ENCODE measurements around the gene KAT6B. TPM values are rescaled to one million over a fixed set of nuclear protein-coding genes. Genes with fewer than 3 reads are reported as not detected.

KAT6B gene
- total and polyA plus RNA-seq, 4 experiments from 2014 or later: 10.9 to 63.9 (median 52.4) TPM

GRCh38 chr10:74823791-74824183, 2.6 kb upstream of the KAT6B start:
- CTCF ChIA-PET (ENCODE audit: partially characterized antibody): interaction anchor here (0.6 to 1.4 kb wide), 3 partner anchors 86 to 580 kb away, joined by 3 to 5 read pairs (median 5); partner anchors contain the start of gene COMTD1
- Histone ChIP-seq H3K9me3 (ENCODE audit: control insufficient read depth in 1 of 2, low read length in 2 of 2) (no peaks in the 10 kb centered on the region), H3K36me3 (ENCODE audit: insufficient read depth, low read length) (no peaks in the 10 kb centered on the region), H3K4me3 (ENCODE audit: low read length in 2 of 2) (no peak overlapping the region), H3K27me3 (ENCODE audit: insufficient read depth, low read length) (no peaks in the 10 kb centered on the region), H3K27ac (ENCODE audit: low read depth, low read length) (peak overlapping the region; percentile 61), H3K4me1 (ENCODE audit: insufficient read depth, low read length) (peaks cover 49% of the 10 kb centered on the region)
- no peaks in the 10 kb centered on the region for H3K27me3 Mint-ChIP-seq
- peaks cover 44 to 62% (median 48%) of the 10 kb centered on the region in 4 donors for H3K4me1 Mint-ChIP-seq
- intact Hi-C loops (cut with micrococcal nuclease): loop anchor here (10.0 kb wide), 2 partner anchors 399 to 1039 kb away; partner anchors contain the start of genes CHCHD1 and ZSWIM8
- peaks cover 0 to 5% (median 0%) of the 10 kb centered on the region in 8 donors for H3K9me3 Mint-ChIP-seq
- no peak for DNase-seq
- peak overlapping the region; percentile 69 to 92 (median 85) for H3K27ac Mint-ChIP-seq
- peak overlapping the region; percentile 68 to 89 (median 84) for H3K4me3 Mint-ChIP-seq
- POLR2A ChIA-PET (ENCODE audit: partially characterized antibody): interaction anchor here (1.0 to 6.0 kb wide), 4 partner anchors 85 to 387 kb away, joined by 3 to 58 read pairs (median 5); partner anchors contain the start of gene VDAC2
- H3K36me3 Mint-ChIP-seq: peaks cover 0 to 6% of the 10 kb centered on the region in 2 donors

GRCh38 chr10:74824184-74824899, 2.1 kb upstream of the KAT6B start:
- Histone ChIP-seq H3K27ac (ENCODE audit: low read depth, low read length) (peak overlapping the region; percentile 61), H3K4me3 (ENCODE audit: low read length in 2 of 2) (peak overlapping the region; percentile 50 to 90), H3K4me1 (ENCODE audit: insufficient read depth, low read length) (peaks cover 49% of the 10 kb centered on the region), H3K27me3 (ENCODE audit: insufficient read depth, low read length) (no peaks in the 10 kb centered on the region), H3K9me3 (ENCODE audit: control insufficient read depth in 1 of 2, low read length in 2 of 2) (no peaks in the 10 kb centered on the region), H3K36me3 (ENCODE audit: insufficient read depth, low read length) (no peaks in the 10 kb centered on the region)
- H3K27me3 Mint-ChIP-seq: no peaks in the 10 kb centered on the region
- intact Hi-C loops (cut with micrococcal nuclease): loop anchor here (10.0 kb wide), 2 partner anchors 400 to 1040 kb away; partner anchors contain the start of genes CHCHD1 and ZSWIM8
- DNase-seq: peak; percentile 32 to 54 (median 39)
- peaks cover 0 to 5% (median 0%) of the 10 kb centered on the region in 8 donors for H3K9me3 Mint-ChIP-seq
- peak overlapping the region; percentile 68 to 89 (median 84) for H3K4me3 Mint-ChIP-seq
- POLR2A ChIA-PET (ENCODE audit: partially characterized antibody): interaction anchor here (0.6 to 6.0 kb wide), 13 partner anchors 74 to 868 kb away, joined by 3 to 58 read pairs (median 3); partner anchors contain the start of genes SAMD8 and VDAC2
- CTCF ChIA-PET (ENCODE audit: partially characterized antibody): interaction anchor here (0.6 to 1.4 kb wide), 6 partner anchors 13 to 580 kb away, joined by 3 to 5 read pairs (median 4); partner anchors contain the start of gene COMTD1
- peaks cover 49 to 68% (median 53%) of the 10 kb centered on the region in 4 donors for H3K4me1 Mint-ChIP-seq
- H3K36me3 Mint-ChIP-seq: peaks cover 0 to 6% of the 10 kb centered on the region in 2 donors
- peak overlapping the region; percentile 69 to 93 (median 85) for H3K27ac Mint-ChIP-seq

GRCh38 chr10:74824900-74825370, 1.5 kb upstream of the KAT6B start:
- peak overlapping the region; percentile 50 to 90 for H3K4me3 ChIP-seq (ENCODE audit: low read length in 2 of 2)
- intact Hi-C loops (cut with micrococcal nuclease): loop anchor here (1.0 to 10.0 kb wide), 6 partner anchors 86 to 1578 kb away; partner anchors contain the start of genes CHCHD1, DNAJC9, VCL and ZSWIM8
- DNase-seq: peak in 3 of 5 donors; percentile 46 to 63 (median 51)
- H3K9me3 Mint-ChIP-seq: peaks cover 0 to 5% (median 0%) of the 10 kb centered on the region in 8 donors
- H3K36me3 Mint-ChIP-seq: peaks cover 0 to 6% of the 10 kb centered on the region in 2 donors
- H3K4me1 ChIP-seq (ENCODE audit: insufficient read depth, low read length): peaks cover 49% of the 10 kb centered on the region
- peaks cover 49 to 68% (median 54%) of the 10 kb centered on the region in 4 donors for H3K4me1 Mint-ChIP-seq
- no peaks in the 10 kb centered on the region for H3K9me3 ChIP-seq (ENCODE audit: control insufficient read depth in 1 of 2, low read length in 2 of 2)
- H3K27me3 ChIP-seq (ENCODE audit: insufficient read depth, low read length): no peaks in the 10 kb centered on the region
- H3K36me3 ChIP-seq (ENCODE audit: insufficient read depth, low read length): no peaks in the 10 kb centered on the region
- peak overlapping the region; percentile 69 to 93 (median 85) for H3K27ac Mint-ChIP-seq
- ChIA-PET POLR2A (ENCODE audit: partially characterized antibody) (interaction anchor here (0.6 to 6.0 kb wide), 10 partner anchors 73 to 869 kb away, joined by 3 to 58 read pairs (median 3); partner anchors contain the start of genes SAMD8 and VDAC2), CTCF (ENCODE audit: partially characterized antibody) (interaction anchor here (0.6 to 1.4 kb wide), 4 partner anchors 12 to 411 kb away, joined by 3 to 5 read pairs (median 4); partner anchors contain the start of gene COMTD1)
- peak overlapping the region; percentile 61 for H3K27ac ChIP-seq (ENCODE audit: low read depth, low read length)
- no peaks in the 10 kb centered on the region for H3K27me3 Mint-ChIP-seq
- peak overlapping the region; percentile 68 to 89 (median 84) for H3K4me3 Mint-ChIP-seq

- Mint-ChIP-seq H3K27me3 (no peaks in the 10 kb centered on the region), H3K4me1 (peaks cover 55 to 75% (median 59%) of the 10 kb centered on the region in 4 donors), H3K9me3 (peaks cover 0 to 5% (median 0%) of the 10 kb centered on the region in 8 donors), H3K4me3 (peak overlapping the region; percentile 87 to 96 (median 94)), H3K36me3 (peaks cover 5 to 12% of the 10 kb centered on the region in 2 donors), H3K27ac (peak overlapping the region; percentile 91 to 99 (median 98))
- DNase-seq: peak; percentile 60 to 65 (median 64)
- Histone ChIP-seq H3K36me3 (ENCODE audit: insufficient read depth, low read length) (no peaks in the 10 kb centered on the region), H3K27me3 (ENCODE audit: insufficient read depth, low read length) (no peaks in the 10 kb centered on the region), H3K4me1 (ENCODE audit: insufficient read depth, low read length) (peaks cover 49% of the 10 kb centered on the region), H3K9me3 (ENCODE audit: control insufficient read depth in 1 of 2, low read length in 2 of 2) (no peaks in the 10 kb centered on the region), H3K27ac (ENCODE audit: low read depth, low read length) (peak overlapping the region; percentile 61), H3K4me3 (ENCODE audit: low read length in 2 of 2) (peak overlapping the region; percentile 26 to 90)
- CTCF ChIA-PET (ENCODE audit: partially characterized antibody): interaction anchor here (0.6 to 1.0 kb wide), 3 partner anchors 12 to 239 kb away, joined by 3 to 4 read pairs (median 3); no protein-coding TSS in a partner anchor
- POLR2A ChIA-PET (ENCODE audit: partially characterized antibody): interaction anchor here (0.5 to 6.0 kb wide), 15 partner anchors 16 to 649 kb away, joined by 3 to 58 read pairs (median 5); partner anchors contain the start of genes SAMD8 and VDAC2
- intact Hi-C loops (cut with micrococcal nuclease): loop anchor here (1.0 to 10.0 kb wide), 14 partner anchors 29 to 1578 kb away; partner anchors contain the start of genes ADK, CHCHD1, DNAJC9 and SAMD8
These were observed 844 bp upstream of the KAT6B start for GRCh38 chr10:74825371-74826141.

- Histone ChIP-seq H3K4me1 (ENCODE audit: insufficient read depth, low read length) (peaks cover 52% of the 10 kb centered on the region), H3K36me3 (ENCODE audit: insufficient read depth, low read length) (no peaks in the 10 kb centered on the region), H3K27ac (ENCODE audit: low read depth, low read length) (peak overlapping the region; percentile 71), H3K9me3 (ENCODE audit: control insufficient read depth in 1 of 2, low read length in 2 of 2) (no peaks in the 10 kb centered on the region), H3K4me3 (ENCODE audit: low read length in 2 of 2) (peak overlapping the region; percentile 62 to 63), H3K27me3 (ENCODE audit: insufficient read depth, low read length) (no peaks in the 10 kb centered on the region)
- Mint-ChIP-seq H3K27ac (peak overlapping the region; percentile 80 to 99 (median 93)), H3K27me3 (no peaks in the 10 kb centered on the region), H3K9me3 (peaks cover 0 to 5% (median 0%) of the 10 kb centered on the region in 8 donors), H3K4me1 (peaks cover 59 to 80% (median 63%) of the 10 kb centered on the region in 4 donors), H3K4me3 (peak overlapping the region; percentile 87 to 96 (median 92)), H3K36me3 (peaks cover 5 to 12% of the 10 kb centered on the region in 2 donors)
- intact Hi-C loops (cut with micrococcal nuclease): loop anchor here (2.0 to 10.0 kb wide), 6 partner anchors 28 to 1580 kb away; partner anchors contain the start of genes CHCHD1, DNAJC9, VCL and ZSWIM8
- DNase-seq: no peak
- ChIA-PET POLR2A (ENCODE audit: partially characterized antibody) (interaction anchor here (1.0 to 6.0 kb wide), 10 partner anchors 15 to 651 kb away, joined by 3 to 58 read pairs (median 5); partner anchors contain the start of genes SAMD8 and VDAC2), CTCF (ENCODE audit: partially characterized antibody) (interaction anchor here (1.2 kb wide), 1 partner anchor 87 kb away, joined by 3 read pairs; no protein-coding TSS in a partner anchor)
These were observed 643 bp downstream of the KAT6B start for GRCh38 chr10:74827045-74827441.

- Mint-ChIP-seq H3K27ac (peak overlapping the region; percentile 80 to 99 (median 93)), H3K4me3 (peak overlapping the region; percentile 87 to 96 (median 92)), H3K9me3 (peaks cover 0 to 5% (median 0%) of the 10 kb centered on the region in 8 donors), H3K27me3 (no peaks in the 10 kb centered on the region), H3K36me3 (peaks cover 5 to 12% of the 10 kb centered on the region in 2 donors), H3K4me1 (peaks cover 53 to 74% (median 56%) of the 10 kb centered on the region in 4 donors)
- intact Hi-C loops (cut with micrococcal nuclease): loop anchor here (2.0 to 10.0 kb wide), 6 partner anchors 27 to 1580 kb away; partner anchors contain the start of genes CHCHD1, DNAJC9, VCL and ZSWIM8
- CTCF ChIA-PET (ENCODE audit: partially characterized antibody): interaction anchor here (1.2 kb wide), 1 partner anchor 88 kb away, joined by 3 read pairs; no protein-coding TSS in a partner anchor
- Histone ChIP-seq H3K4me1 (ENCODE audit: insufficient read depth, low read length) (peaks cover 46% of the 10 kb centered on the region), H3K4me3 (ENCODE audit: low read length in 2 of 2) (peak overlapping the region in 1 of 2 donors; percentile 62), H3K27ac (ENCODE audit: low read depth, low read length) (peak overlapping the region; percentile 71), H3K36me3 (ENCODE audit: insufficient read depth, low read length) (no peaks in the 10 kb centered on the region), H3K9me3 (ENCODE audit: control insufficient read depth in 1 of 2, low read length in 2 of 2) (no peaks in the 10 kb centered on the region), H3K27me3 (ENCODE audit: insufficient read depth, low read length) (no peaks in the 10 kb centered on the region)
- POLR2A ChIA-PET (ENCODE audit: partially characterized antibody): interaction anchor here (2.0 to 6.0 kb wide), 2 partner anchors 14 to 240 kb away, joined by 8 to 58 read pairs; no protein-coding TSS in a partner anchor
- no peak for DNase-seq
These were observed 1.3 kb downstream of the KAT6B start for GRCh38 chr10:74827694-74828093.

All from CD4-positive, alpha-beta memory T cell (primary cell).